HepG2 (cell line): Measurements from ENCODE around the gene TBC1D14.

Source experiments
- AHDC1 ChIP-seq: sonication (generic); formaldehyde crosslinking; IDR thresholded peaks from 2 replicates; pipeline ENCODE4 v1.5.1; 2020; ENCODE audit warnings: mild to moderate bottlenecking, missing genetic modification reagents, borderline replicate concordance
- ATF6 ChIP-seq: sonication (generic); formaldehyde crosslinking; conservative IDR thresholded peaks from 2 replicates; pipeline ENCODE4 v1.4.0; 2020; ENCODE audit warnings: missing genetic modification reagents
- HOXA7 ChIP-seq: sonication (generic); formaldehyde crosslinking; IDR thresholded peaks from 2 replicates; pipeline ENCODE4 v1.8.1; 2022; ENCODE audit warnings: mild to moderate bottlenecking, missing genetic modification reagents, moderate library complexity
- KLF16 ChIP-seq, 2 experiments: sonication (generic) in 1 of 2; formaldehyde crosslinking in 1 of 2; IDR thresholded peaks; 2 replicates each; pipeline versions ENCODE4 v1.6.1 to v1.8.0; 2016 to 2023; ENCODE audit warnings: missing genetic modification reagents in 2 of 2, missing compliant biosample characterization in 1 of 2
- MTA1 ChIP-seq: sonication (generic); formaldehyde crosslinking; IDR thresholded peaks from 2 replicates; pipeline ENCODE4 v1.4.0; 2020; ENCODE audit warnings: missing genetic modification reagents, mild to moderate bottlenecking, borderline replicate concordance
- NCOA2 ChIP-seq: sonication (generic); formaldehyde crosslinking; IDR thresholded peaks from 2 replicates; pipeline ENCODE4 v1.8.0; 2022; ENCODE audit warnings: inconsistent platforms
- PHF20 ChIP-seq: sonication (generic); formaldehyde crosslinking; IDR thresholded peaks from 2 replicates; pipeline ENCODE4 v1.5.0; 2020; ENCODE audit warnings: mild to moderate bottlenecking, missing genetic modification reagents
- POLR2AphosphoS5 ChIP-seq: IDR thresholded peaks from 2 replicates; pipeline ENCODE4 v1.6.1; 2012; ENCODE audit warnings: low read depth, low read length
- STAT6 ChIP-seq: sonication (generic); formaldehyde crosslinking; IDR thresholded peaks from 2 replicates; pipeline ENCODE4 v1.4.0; 2020; ENCODE audit warnings: missing genetic modification reagents, mild to moderate bottlenecking, borderline replicate concordance
- ZBTB21 ChIP-seq: sonication (generic); formaldehyde crosslinking; IDR thresholded peaks from 2 replicates; pipeline ENCODE4 v1.4.0; 2020; ENCODE audit warnings: missing genetic modification reagents
- ZBTB8A ChIP-seq: sonication (generic); formaldehyde crosslinking; IDR thresholded peaks from 2 replicates; pipeline ENCODE4 v1.4.0; 2020; ENCODE audit warnings: mild to moderate bottlenecking, low read depth, missing genetic modification reagents, borderline replicate concordance
- ZNF207 ChIP-seq: fragments of 450-650 bp; IDR thresholded peaks from 2 replicates; pipeline ENCODE4 v1.6.1; 2016; ENCODE audit warnings: antibody characterized with exemption, borderline replicate concordance
- ZNF609 ChIP-seq: sonication (generic); formaldehyde crosslinking; IDR thresholded peaks from 2 replicates; pipeline ENCODE4 v1.4.0; 2020; ENCODE audit warnings: mild to moderate bottlenecking, missing genetic modification reagents, borderline replicate concordance
- ZNF766 ChIP-seq: sonication (generic); formaldehyde crosslinking; IDR thresholded peaks from 2 replicates; pipeline ENCODE4 v1.5.0; 2020; ENCODE audit warnings: missing genetic modification reagents, borderline replicate concordance

DNA sequence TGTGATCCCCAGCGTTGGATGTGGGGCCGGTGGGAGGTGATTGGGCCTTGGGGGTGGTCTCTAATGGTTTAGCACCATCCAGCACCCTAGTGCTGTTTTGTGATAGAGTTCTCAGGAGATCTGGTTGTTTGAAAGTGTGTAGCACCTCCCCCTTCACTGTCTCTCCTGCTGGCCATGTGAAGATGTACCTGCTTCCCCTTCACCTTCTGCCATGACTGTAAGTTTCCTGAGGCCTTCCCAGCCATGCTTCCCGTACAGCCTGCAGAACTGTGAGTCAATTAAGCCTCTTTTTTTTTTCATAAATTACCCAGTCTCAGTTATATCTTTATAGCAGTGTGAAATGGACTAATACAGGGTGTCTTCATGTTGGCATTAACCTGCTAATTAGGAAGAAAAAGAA lies 19.3 kb upstream of the TBC1D14 start:
- TF ChIP-seq MTA1 (CRISPR knock-in tag): no peak
- no peak for TF ChIP-seq ZNF207
- no peak for TF ChIP-seq ATF6 (CRISPR knock-in tag)
- no peak for TF ChIP-seq ZBTB8A (CRISPR knock-in tag)
- no peak for TF ChIP-seq POLR2AphosphoS5
- no peak for TF ChIP-seq KLF16 (CRISPR knock-in tag; IDR thresholded peaks at IDR 0.05)
- no peak for TF ChIP-seq ZNF609 (CRISPR knock-in tag)
- no peak for TF ChIP-seq AHDC1 (CRISPR knock-in tag)
- TF ChIP-seq ZBTB21: no peak
- no peak for TF ChIP-seq NCOA2 (CRISPR knock-in tag)
- no peak for TF ChIP-seq PHF20 (CRISPR knock-in tag)
- no peak for TF ChIP-seq STAT6 (CRISPR knock-in tag)
- no peak for TF ChIP-seq HOXA7
- no peak for TF ChIP-seq ZNF766
